ENCODE results near the gene TIMM21. TPM values are rescaled to one million over a fixed set of nuclear protein-coding genes. Genes with fewer than 3 reads are reported as not detected.

The TIMM21 gene
- 10 to 100 TPM; 16.0 to 28.3 (median 19.3) TPM for polyA plus RNA-seq (ENCODE audit: low read depth in 6 of 6)

GRCh38 chr18:74147779-74148542, at the start of gene TIMM21, which contains the start of gene FBXO15:
Gene TIMM21 (plus strand): TSS chr18:74148523. CDS start chr18:74148809, 286 bp downstream.
Gene FBXO15 (minus strand): TSS chr18:74147834. CDS start chr18:74147785, 49 bp downstream.
- peaks cover 38 to 43% (median 42%) of the 10 kb centered on the region in 3 donors for H3K4me1 Mint-ChIP-seq

GRCh38 chr18:74108460-74108859, 39.9 kb upstream of the TIMM21 start:
- peaks cover 3 to 35% (median 18%) of the 10 kb centered on the region in 7 donors for H3K9me3 Mint-ChIP-seq
- H3K36me3 Mint-ChIP-seq: peaks cover 9 to 23% of the 10 kb centered on the region in 2 donors
- H3K27ac Mint-ChIP-seq: peak overlapping the region in 1 of 6 donors; percentile 21
- H3K4me1 Mint-ChIP-seq: peaks cover 4 to 10% (median 7%) of the 10 kb centered on the region in 3 donors
- DNase-seq (no peak), ATAC-seq (ENCODE audit: low read depth in 2 of 2) (no peak)
- H3K27me3 Mint-ChIP-seq: no peaks in the 10 kb centered on the region
- no peak overlapping the region for H3K4me3 Mint-ChIP-seq

More at GRCh38 chr18:74147779-74148542, at the start of gene TIMM21, which contains the start of gene FBXO15:
- peak within 1 kb of the TSS; percentile 93 to 100 (median 98) for H3K4me3 Mint-ChIP-seq
- no peaks in the 10 kb centered on the region for H3K9me3 Mint-ChIP-seq
- DNase-seq (peak; percentile 97), ATAC-seq (ENCODE audit: low read depth in 2 of 2) (peak; percentile 82)
- peaks cover 0 to 7% (median 4%) of the 10 kb centered on the region in 3 donors for H3K27me3 Mint-ChIP-seq
- peaks cover 0 to 5% of the 10 kb centered on the region in 2 donors for H3K36me3 Mint-ChIP-seq
- H3K27ac Mint-ChIP-seq: peak within 1 kb of the TSS; percentile 97 to 100 (median 98)

- ATAC-seq (ENCODE audit: low read depth in 2 of 2): no peak
- Mint-ChIP-seq H3K27me3 (no peaks in the 10 kb centered on the region), H3K4me1 (peaks cover 4 to 12% (median 12%) of the 10 kb centered on the region in 3 donors), H3K4me3 (no peak overlapping the region), H3K36me3 (peaks cover 9 to 20% of the 10 kb centered on the region in 2 donors), H3K9me3 (peaks cover 3 to 27% (median 10%) of the 10 kb centered on the region in 7 donors), H3K27ac (no peak overlapping the region)
- no peak for DNase-seq
Observed at GRCh38 chr18:74110149-74110548, 38.2 kb upstream of the TIMM21 start.

- peaks cover 9 to 20% of the 10 kb centered on the region in 2 donors for H3K36me3 Mint-ChIP-seq
- H3K4me3 Mint-ChIP-seq: no peak overlapping the region
- H3K27me3 Mint-ChIP-seq: no peaks in the 10 kb centered on the region
- H3K4me1 Mint-ChIP-seq: peaks cover 4 to 12% (median 12%) of the 10 kb centered on the region in 3 donors
- DNase-seq (no peak), ATAC-seq (ENCODE audit: low read depth in 2 of 2) (no peak)
- no peak overlapping the region for H3K27ac Mint-ChIP-seq
- peaks cover 3 to 27% (median 10%) of the 10 kb centered on the region in 7 donors for H3K9me3 Mint-ChIP-seq
Observed at GRCh38 chr18:74110976-74111375, 37.3 kb upstream of the TIMM21 start.

- H3K27me3 Mint-ChIP-seq: no peaks in the 10 kb centered on the region
- H3K9me3 Mint-ChIP-seq: peaks cover 0 to 18% (median 7%) of the 10 kb centered on the region in 7 donors
- no peak overlapping the region for H3K4me3 Mint-ChIP-seq
- no peak for DNase-seq
- peaks cover 6% of the 10 kb centered on the region in 2 donors for H3K36me3 Mint-ChIP-seq
- no peak for ATAC-seq (ENCODE audit: low read depth in 2 of 2)
- H3K4me1 Mint-ChIP-seq: peaks cover 11 to 17% (median 12%) of the 10 kb centered on the region in 3 donors
- peak overlapping the region in 2 of 6 donors; percentile 30 to 57 for H3K27ac Mint-ChIP-seq
Observed at GRCh38 chr18:74113711-74114110, 34.6 kb upstream of the TIMM21 start.

GRCh38 chr18:74114116-74114515, 34.2 kb upstream of the TIMM21 start:
- Mint-ChIP-seq H3K4me1 (peaks cover 11 to 17% (median 12%) of the 10 kb centered on the region in 3 donors), H3K36me3 (peaks cover 2% of the 10 kb centered on the region in 2 donors), H3K9me3 (peaks cover 0 to 14% (median 4%) of the 10 kb centered on the region in 7 donors), H3K27me3 (no peaks in the 10 kb centered on the region), H3K27ac (peak overlapping the region in 2 of 6 donors; percentile 27 to 57), H3K4me3 (no peak overlapping the region)
- no peak for ATAC-seq (ENCODE audit: low read depth in 2 of 2)
- DNase-seq: no peak

GRCh38 chr18:74115046-74115445, 33.3 kb upstream of the TIMM21 start:
- H3K27me3 Mint-ChIP-seq: peaks cover 0 to 5% (median 0%) of the 10 kb centered on the region in 3 donors
- DNase-seq (no peak), ATAC-seq (ENCODE audit: low read depth in 2 of 2) (no peak)
- H3K9me3 Mint-ChIP-seq: peaks cover 0 to 10% (median 3%) of the 10 kb centered on the region in 7 donors
- H3K4me3 Mint-ChIP-seq: no peak overlapping the region
- H3K4me1 Mint-ChIP-seq: peaks cover 7 to 17% (median 12%) of the 10 kb centered on the region in 3 donors
- peak overlapping the region in 1 of 6 donors; percentile 27 for H3K27ac Mint-ChIP-seq
- no peaks in the 10 kb centered on the region for H3K36me3 Mint-ChIP-seq

GRCh38 chr18:74116633-74117554, 31.4 kb upstream of the TIMM21 start:
- Mint-ChIP-seq H3K4me3 (no peak overlapping the region), H3K4me1 (peaks cover 7 to 13% (median 12%) of the 10 kb centered on the region in 3 donors), H3K36me3 (no peaks in the 10 kb centered on the region), H3K9me3 (peaks cover 0 to 10% (median 3%) of the 10 kb centered on the region in 7 donors), H3K27me3 (peaks cover 0 to 5% (median 0%) of the 10 kb centered on the region in 3 donors), H3K27ac (peak overlapping the region in 2 of 6 donors; percentile 44 to 86)
- DNase-seq (peak; percentile 25), ATAC-seq (ENCODE audit: low read depth in 2 of 2) (peak; percentile 30 to 58)

- DNase-seq: no peak
- H3K27ac Mint-ChIP-seq: no peak overlapping the region
- ATAC-seq (ENCODE audit: low read depth in 2 of 2): no peak
- peaks cover 3 to 9% (median 7%) of the 10 kb centered on the region in 3 donors for H3K27me3 Mint-ChIP-seq
- H3K36me3 Mint-ChIP-seq: peaks cover 0 to 7% of the 10 kb centered on the region in 2 donors
- no peaks in the 10 kb centered on the region for H3K9me3 Mint-ChIP-seq
- H3K4me3 Mint-ChIP-seq: no peak overlapping the region
- peaks cover 0 to 3% (median 0%) of the 10 kb centered on the region in 3 donors for H3K4me1 Mint-ChIP-seq
Observed at GRCh38 chr18:74123200-74123599, 25.1 kb upstream of the TIMM21 start.

GRCh38 chr18:74124642-74125041, 23.7 kb upstream of the TIMM21 start:
- H3K4me1 Mint-ChIP-seq: peaks cover 0 to 3% (median 0%) of the 10 kb centered on the region in 3 donors
- DNase-seq (no peak), ATAC-seq (ENCODE audit: low read depth in 2 of 2) (no peak)
- no peak overlapping the region for H3K4me3 Mint-ChIP-seq
- H3K36me3 Mint-ChIP-seq: peaks cover 0 to 7% of the 10 kb centered on the region in 2 donors
- H3K27me3 Mint-ChIP-seq: peaks cover 3 to 7% (median 5%) of the 10 kb centered on the region in 3 donors
- H3K27ac Mint-ChIP-seq: no peak overlapping the region
- no peaks in the 10 kb centered on the region for H3K9me3 Mint-ChIP-seq

GRCh38 chr18:74126684-74127655, 21.4 kb upstream of the TIMM21 start:
- no peak overlapping the region for H3K27ac Mint-ChIP-seq
- H3K27me3 Mint-ChIP-seq: peaks cover 3 to 7% (median 5%) of the 10 kb centered on the region in 3 donors
- H3K4me3 Mint-ChIP-seq: no peak overlapping the region
- H3K36me3 Mint-ChIP-seq: peaks cover 0 to 7% of the 10 kb centered on the region in 2 donors
- DNase-seq: no peak
- no peak for ATAC-seq (ENCODE audit: low read depth in 2 of 2)
- H3K9me3 Mint-ChIP-seq: no peaks in the 10 kb centered on the region
- peaks cover 0 to 3% (median 0%) of the 10 kb centered on the region in 3 donors for H3K4me1 Mint-ChIP-seq

GRCh38 chr18:74128159-74128558, 20.2 kb upstream of the TIMM21 start:
- H3K36me3 Mint-ChIP-seq: peaks cover 0 to under 1% of the 10 kb centered on the region in 2 donors
- no peak overlapping the region for H3K27ac Mint-ChIP-seq
- no peak overlapping the region for H3K4me3 Mint-ChIP-seq
- H3K4me1 Mint-ChIP-seq: no peaks in the 10 kb centered on the region
- H3K27me3 Mint-ChIP-seq: peaks cover 0 to under 1% (median 0%) of the 10 kb centered on the region in 3 donors
- no peak for ATAC-seq (ENCODE audit: low read depth in 2 of 2)
- DNase-seq: no peak
- H3K9me3 Mint-ChIP-seq: no peaks in the 10 kb centered on the region
